IPS-15b (cell line): ENCODE results near the gene TSHZ2.
"Not testable (repeated sequence)": the region's sequence is repeated elsewhere in the genome, so short reads cannot be mapped to it uniquely, and the experiment has no call there.

ENCODE experiments used
- H3K27me3 ChIP-seq: one replicate; pipeline ENCODE4 v1.6.1; 2013; ENCODE audit warnings: low read length; ENCODE audit not compliant: control insufficient read depth, insufficient read depth
- H3K36me3 ChIP-seq: one replicate; pipeline ENCODE4 v1.6.1; 2013; ENCODE audit warnings: low read length; ENCODE audit not compliant: control insufficient read depth, insufficient read depth
- H3K4me1 ChIP-seq: one replicate; pipeline ENCODE4 v1.6.1; 2013; ENCODE audit warnings: mild to moderate bottlenecking, low read length; ENCODE audit not compliant: control insufficient read depth, insufficient read depth
- H3K4me3 ChIP-seq: one replicate; pipeline ENCODE4 v1.5.1; 2013; ENCODE audit warnings: low read depth, low read length
- H3K9ac ChIP-seq: one replicate; pipeline ENCODE4 v1.6.1; 2013; ENCODE audit warnings: low read depth, mild to moderate bottlenecking, low read length
- H3K9me3 ChIP-seq: one replicate; pipeline ENCODE4 v1.6.1; 2013; ENCODE audit warnings: mild to moderate bottlenecking, low read length; ENCODE audit not compliant: control insufficient read depth, insufficient read depth

Gene TSHZ2

GRCh38 chr20:53366928-53367327 is 394.8 kb downstream of the TSHZ2 start:
- H3K4me3 ChIP-seq, H3K36me3 ChIP-seq, H3K4me1 ChIP-seq, H3K27me3 ChIP-seq, H3K9ac ChIP-seq, H3K9me3 ChIP-seq: not testable (repeated sequence)

GRCh38 chr20:53369871-53370270 is 397.7 kb downstream of the TSHZ2 start:
- H3K9me3 ChIP-seq, result no peaks in the 10 kb centered on the region
- no peak overlapping the region for H3K9ac ChIP-seq
- no peaks in the 10 kb centered on the region for H3K36me3 ChIP-seq
- no peaks in the 10 kb centered on the region for H3K4me1 ChIP-seq
- no peak overlapping the region for H3K4me3 ChIP-seq
- no peaks in the 10 kb centered on the region for H3K27me3 ChIP-seq

- Histone ChIP-seq H3K4me1 (no peaks in the 10 kb centered on the region), H3K9me3 (no peaks in the 10 kb centered on the region), H3K36me3 (no peaks in the 10 kb centered on the region), H3K27me3 (no peaks in the 10 kb centered on the region), H3K4me3 (no peak overlapping the region), H3K9ac (no peak overlapping the region)
These were observed 398.3 kb downstream of the TSHZ2 start for GRCh38 chr20:53370345-53370961.

- Histone ChIP-seq H3K36me3 (no peaks in the 10 kb centered on the region), H3K9ac (no peak overlapping the region), H3K9me3 (no peaks in the 10 kb centered on the region), H3K27me3 (no peaks in the 10 kb centered on the region), H3K4me3 (no peak overlapping the region), H3K4me1 (no peaks in the 10 kb centered on the region)
These were observed 399.1 kb downstream of the TSHZ2 start for GRCh38 chr20:53371216-53371615.

GRCh38 chr20:53376021-53376420 is 403.9 kb downstream of the TSHZ2 start:
- Histone ChIP-seq H3K4me3 (no peak overlapping the region), H3K4me1 (no peaks in the 10 kb centered on the region), H3K27me3 (no peaks in the 10 kb centered on the region), H3K9ac (no peak overlapping the region), H3K9me3 (no peaks in the 10 kb centered on the region), H3K36me3 (no peaks in the 10 kb centered on the region)

- Histone ChIP-seq H3K9me3 (no peaks in the 10 kb centered on the region), H3K4me3 (no peak overlapping the region), H3K27me3 (no peaks in the 10 kb centered on the region), H3K9ac (no peak overlapping the region), H3K36me3 (no peaks in the 10 kb centered on the region), H3K4me1 (no peaks in the 10 kb centered on the region)
These were observed 407.1 kb downstream of the TSHZ2 start for GRCh38 chr20:53379014-53379832.

- Histone ChIP-seq H3K4me3 (no peak overlapping the region), H3K27me3 (no peaks in the 10 kb centered on the region), H3K4me1 (no peaks in the 10 kb centered on the region), H3K9ac (no peak overlapping the region), H3K9me3 (no peaks in the 10 kb centered on the region), H3K36me3 (no peaks in the 10 kb centered on the region)
These were observed 407.6 kb downstream of the TSHZ2 start for GRCh38 chr20:53379833-53380120.

- Histone ChIP-seq H3K9ac (no peak overlapping the region), H3K4me1 (peaks cover 10% of the 10 kb centered on the region), H3K36me3 (no peaks in the 10 kb centered on the region), H3K9me3 (no peaks in the 10 kb centered on the region), H3K4me3 (no peak overlapping the region), H3K27me3 (no peaks in the 10 kb centered on the region)
These were observed 409.6 kb downstream of the TSHZ2 start for GRCh38 chr20:53381568-53382262.

- Histone ChIP-seq H3K36me3 (no peaks in the 10 kb centered on the region), H3K9ac (no peak overlapping the region), H3K4me1 (peaks cover 16% of the 10 kb centered on the region), H3K9me3 (no peaks in the 10 kb centered on the region), H3K4me3 (no peak overlapping the region), H3K27me3 (no peaks in the 10 kb centered on the region)
These were observed 410.2 kb downstream of the TSHZ2 start for GRCh38 chr20:53382263-53382844.

- no peaks in the 10 kb centered on the region for H3K36me3 ChIP-seq
- H3K9me3 ChIP-seq, result no peaks in the 10 kb centered on the region
- H3K27me3 ChIP-seq, result no peaks in the 10 kb centered on the region
- H3K4me1 ChIP-seq, result peaks cover 16% of the 10 kb centered on the region
- H3K9ac ChIP-seq, result no peak overlapping the region
- H3K4me3 ChIP-seq, result no peak overlapping the region
These were observed 411.8 kb downstream of the TSHZ2 start for GRCh38 chr20:53383916-53384315.

- no peaks in the 10 kb centered on the region for H3K27me3 ChIP-seq
- H3K9ac ChIP-seq, result no peak overlapping the region
- no peaks in the 10 kb centered on the region for H3K9me3 ChIP-seq
- no peak overlapping the region for H3K4me3 ChIP-seq
- peaks cover 16% of the 10 kb centered on the region for H3K4me1 ChIP-seq
- no peaks in the 10 kb centered on the region for H3K36me3 ChIP-seq
These were observed 412.2 kb downstream of the TSHZ2 start for GRCh38 chr20:53384392-53384791.
